Measurements from ENCODE around the gene ATF5. TPM values are rescaled to one million over a fixed set of nuclear protein-coding genes. Genes with fewer than 3 reads are reported as not detected.
A peak's percentile ranks its signal among the peaks of the same experiment; 100 is the strongest.

ATF5 gene
- total and polyA plus RNA-seq, 2 of the 13 experiments (the other 11 are each of a cell fraction or from before 2014, with no cell fraction given): 5.2 to 10.3 TPM

DNA sequence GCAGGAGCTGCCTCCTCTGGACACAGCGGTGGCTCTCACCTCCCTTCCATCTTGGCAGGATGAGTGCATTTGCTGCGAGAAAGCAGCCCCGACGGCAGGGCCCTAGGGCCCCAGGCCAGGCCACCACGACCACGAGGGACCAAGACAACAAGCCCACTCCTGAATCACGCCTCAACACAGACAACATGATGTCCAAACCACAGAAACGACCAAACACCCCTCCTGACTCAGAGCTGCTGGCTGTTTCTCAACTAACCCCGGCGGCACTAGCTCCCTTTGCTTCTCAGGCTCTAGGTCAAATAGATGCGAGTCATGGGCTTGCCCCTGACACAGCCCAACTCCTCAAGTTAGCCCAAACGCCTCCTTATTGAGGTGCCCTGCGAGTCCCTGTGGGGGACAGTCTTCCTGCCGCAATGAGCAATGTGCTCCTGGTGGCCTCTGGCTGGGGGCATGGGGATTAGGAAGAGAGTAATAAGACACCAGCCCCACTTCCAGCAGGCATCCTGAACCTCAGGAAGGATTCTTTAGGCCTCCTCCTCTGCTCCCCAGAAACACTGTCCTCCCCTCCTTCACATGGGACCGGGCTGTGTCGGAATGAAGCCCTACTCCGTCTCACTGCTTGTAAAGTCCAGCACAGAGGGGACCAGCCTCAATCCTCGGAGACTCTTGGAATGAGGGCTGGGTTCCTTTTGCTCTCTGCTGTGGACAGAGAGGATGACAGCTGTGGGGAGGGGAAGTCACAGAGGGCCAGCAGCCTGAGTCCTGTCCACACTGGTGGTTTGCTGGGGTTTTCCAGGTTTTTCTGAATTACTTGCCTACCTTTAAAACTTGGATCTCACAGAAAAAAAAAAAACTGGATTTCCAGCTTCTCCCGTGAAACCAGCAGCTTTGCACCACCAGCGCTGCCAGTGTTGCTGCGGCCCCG lies 6.9 kb upstream of the ATF5 start:
- BruUV-seq (replicated peaks): no TSS peak
- TF ChIP-seq ZFP82 (CRISPR knock-in tag; IDR thresholded peaks at IDR 0.05; ENCODE audit: borderline replicate concordance) (no peak), AGO2 (optimal IDR thresholded peaks at IDR 0.05; ENCODE audit: low read depth, low read length) (peak; percentile 53)
- intact Hi-C loops (cut with micrococcal nuclease; ENCODE audit: unreplicated experiment) (no loop called here), in situ Hi-C loops (cut with HindIII; ENCODE audit: extremely low pct_ligation_motif_present, low pct_unique_long_range_greater_than_20kb) (no loop called here)
- peaks cover 2% of the 10 kb centered on the region; the same call in 1 of the 2 replicates for H4K20me1 ChIP-seq (ENCODE audit: insufficient read depth, low read length)
- H3K27me3 ChIP-seq (ENCODE audit: control insufficient read depth in 1 of 2, insufficient read depth in 2 of 2, low read length in 2 of 2): no peaks in the 10 kb centered on the region
- DNase-seq (ENCODE audit: low spot score) (no peak), ATAC-seq (no peak), FAIRE-seq (no peak)
- no peaks in the 10 kb centered on the region for H3K9me3 ChIP-seq (ENCODE audit: low read length)
- 95% methylated on average over 16 of the region's 22 CpGs for WGBS (ENCODE audit: low lambda C conversion rate)
- no peak overlapping the region for H3K9ac ChIP-seq (ENCODE audit: insufficient read depth, low read depth, low read length)
- peaks cover 67% of the 10 kb centered on the region for H3K79me2 ChIP-seq (ENCODE audit: insufficient read depth, low read length)
- H3K4me3 ChIP-seq (replicated peaks in 1 of 3; ENCODE audit: insufficient read depth in 1 of 3, low read depth in 2 of 3, low read length in 3 of 3): no peak overlapping the region
- H3K4me2 ChIP-seq (ENCODE audit: low read depth, low read length): no peak overlapping the region
- H3K4me1 ChIP-seq (ENCODE audit: insufficient read depth, low read length): peaks cover 9% of the 10 kb centered on the region
- H3K36me3 ChIP-seq (replicated peaks in 1 of 2; ENCODE audit: control insufficient read depth in 1 of 2, insufficient read depth in 2 of 2, low read length in 2 of 2): peaks cover 13 to 52% of the 10 kb centered on the region in 2 experiments; a peak in 4 of 5 replicates
- H3K27ac ChIP-seq (ENCODE audit: extremely low read length, insufficient read depth, low read length): no peak overlapping the region
- H2AFZ ChIP-seq (ENCODE audit: low read length): no peak overlapping the region
- ChIA-PET POLR2A (interaction anchor here (1.9 kb wide), 1 partner anchor 53 kb away, joined by 5 read pairs; no protein-coding TSS in a partner anchor), CTCF (ENCODE audit: low intra/inter-chr PET ratio, low total read pairs) (no interaction called here)

- DNase-seq (ENCODE audit: low spot score): no peak
- no peak for FAIRE-seq
- 94% methylated on average over 26 of the region's 31 CpGs for WGBS (ENCODE audit: low lambda C conversion rate)
- TF ChIP-seq FOXO4 (CRISPR knock-in tag; conservative IDR thresholded peaks at IDR 0.05) (0 out of 2 replicates have a peak, but pooled peaks have one; percentile 17), ISL2 (CRISPR knock-in tag; IDR thresholded peaks at IDR 0.05) (no peak), ZNF558 (CRISPR knock-in tag; IDR thresholded peaks at IDR 0.05; ENCODE audit: borderline replicate concordance) (no peak), BHLHE40 (IDR thresholded peaks at IDR 0.05; ENCODE audit: low read length) (no peak), MAZ (IDR thresholded peaks at IDR 0.05; ENCODE audit: borderline replicate concordance, low read depth, low read length) (no peak), MAZ (CRISPR knock-in tag; IDR thresholded peaks at IDR 0.05; ENCODE audit: low read depth) (0 out of 2 replicates have a peak, but pooled peaks have one; percentile 33), ZNF326 (CRISPR knock-in tag; IDR thresholded peaks at IDR 0.05; ENCODE audit: borderline replicate concordance) (no peak), ZNF335 (CRISPR knock-in tag; IDR thresholded peaks at IDR 0.05) (no peak), REPIN1 (CRISPR knock-in tag; IDR thresholded peaks at IDR 0.05; ENCODE audit: borderline replicate concordance, low read depth) (no peak), NBN (conservative IDR thresholded peaks at IDR 0.05) (no peak), KDM2A (CRISPR knock-in tag; IDR thresholded peaks at IDR 0.05; ENCODE audit: borderline replicate concordance, low read depth) (no peak)
Measured at GRCh38 chr19:49923055-49924003, 5.7 kb upstream of the ATF5 start.

More at GRCh38 chr19:49923055-49924003, 5.7 kb upstream of the ATF5 start:
- H3K79me2 ChIP-seq (ENCODE audit: insufficient read depth, low read length): peaks cover 71% of the 10 kb centered on the region
- H3K4me3 ChIP-seq (replicated peaks in 1 of 3; ENCODE audit: insufficient read depth in 1 of 3, low read depth in 2 of 3, low read length in 3 of 3): no peak overlapping the region
- H3K4me2 ChIP-seq (ENCODE audit: low read depth, low read length): no peak overlapping the region
- intact Hi-C loops (cut with micrococcal nuclease; ENCODE audit: unreplicated experiment) (no loop called here), in situ Hi-C loops (cut with HindIII; ENCODE audit: extremely low pct_ligation_motif_present, low pct_unique_long_range_greater_than_20kb) (no loop called here)
- no peaks in the 10 kb centered on the region for H3K27me3 ChIP-seq (ENCODE audit: control insufficient read depth in 1 of 2, insufficient read depth in 2 of 2, low read length in 2 of 2)
- no TSS peak for BruUV-seq (replicated peaks)
- H3K9ac ChIP-seq (ENCODE audit: insufficient read depth, low read depth, low read length): no peak overlapping the region
- ChIA-PET CTCF (ENCODE audit: low intra/inter-chr PET ratio, low total read pairs) (no interaction called here), POLR2A (interaction anchor here (0.6 kb wide), 1 partner anchor 58 kb away, joined by 3 read pairs; no protein-coding TSS in a partner anchor)
- H3K4me1 ChIP-seq (ENCODE audit: insufficient read depth, low read length): peaks cover 21% of the 10 kb centered on the region
- H3K9me3 ChIP-seq (ENCODE audit: low read length): no peaks in the 10 kb centered on the region
- peaks cover 14 to 49% of the 10 kb centered on the region in 2 experiments; a peak in 4 of 5 replicates for H3K36me3 ChIP-seq (replicated peaks in 1 of 2; ENCODE audit: control insufficient read depth in 1 of 2, insufficient read depth in 2 of 2, low read length in 2 of 2)
- H2AFZ ChIP-seq (ENCODE audit: low read length): no peak overlapping the region
- no peak for ATAC-seq
- no peak overlapping the region for H3K27ac ChIP-seq (ENCODE audit: extremely low read length, insufficient read depth, low read length)
- peaks cover 2% of the 10 kb centered on the region; the same call in 1 of the 2 replicates for H4K20me1 ChIP-seq (ENCODE audit: insufficient read depth, low read length)
